ENCODE data around the gene GORAB. TPM values are rescaled to one million over a fixed set of nuclear protein-coding genes. Genes with fewer than 3 reads are reported as not detected.

The GORAB gene
- total and polyA plus RNA-seq, 9 of the 15 experiments (the other 6 are each of a cell fraction or from before 2014, with no cell fraction given), result 4.4 to 12.9 (median 8.9) TPM

DNA sequence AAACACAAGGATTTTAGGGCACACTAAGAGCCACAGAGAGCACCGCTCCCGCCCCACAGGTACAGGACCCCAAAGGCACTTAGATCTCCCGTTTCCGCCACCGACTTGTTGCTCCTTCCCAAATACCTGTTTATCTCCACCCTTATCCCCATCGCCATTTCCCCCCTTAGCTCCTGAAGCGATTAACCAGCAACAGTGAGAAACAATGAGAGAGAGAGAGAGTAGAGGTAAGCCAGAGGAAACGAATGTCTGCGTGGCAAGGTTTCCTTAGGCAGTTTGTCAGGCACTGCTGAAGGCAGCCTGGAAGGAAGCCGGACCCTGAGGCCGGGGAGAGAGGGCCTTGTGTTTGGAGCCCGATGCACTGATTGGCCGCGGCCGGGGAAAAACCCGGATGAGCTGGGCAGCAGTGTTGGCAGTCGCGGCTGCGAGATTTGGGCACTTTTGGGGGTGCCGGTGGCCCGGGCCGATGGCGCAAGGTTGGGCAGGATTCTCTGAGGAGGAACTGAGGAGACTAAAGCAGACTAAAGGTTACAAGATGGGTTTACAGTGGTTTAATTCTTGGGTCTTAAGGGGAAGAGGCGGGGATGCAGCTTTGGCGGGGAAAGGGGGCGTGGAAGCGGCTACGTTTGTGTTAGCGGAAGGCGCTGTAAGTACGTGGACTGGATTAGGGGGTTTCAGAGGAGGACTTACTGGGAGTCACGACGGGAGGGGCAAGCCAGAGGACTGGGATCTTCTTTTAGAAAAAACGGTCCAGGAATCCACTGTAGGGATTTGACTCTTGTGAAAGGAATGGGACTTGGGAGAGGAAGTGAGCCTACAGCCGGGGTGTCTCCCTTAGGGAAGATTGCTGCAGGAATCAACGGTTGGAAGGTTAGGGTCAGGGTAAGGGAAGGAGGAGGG is at the start of gene GORAB (continued):
- TF ChIP-seq ZNF224 (CRISPR knock-in tag; IDR thresholded peaks at IDR 0.05) (no peak), FOXK1 (CRISPR knock-in tag; IDR thresholded peaks at IDR 0.05; ENCODE audit: borderline replicate concordance) (no peak), PHB (CRISPR knock-in tag; IDR thresholded peaks at IDR 0.05) (no peak), KDM4B (IDR thresholded peaks at IDR 0.05; ENCODE audit: borderline replicate concordance in 2 of 2, low read depth in 1 of 2) (peak in 1 of 2 experiments; percentile 72; a peak in 1 of 4 replicates), TCF3 (CRISPR knock-in tag; IDR thresholded peaks at IDR 0.05) (no peak), SMAD3 (CRISPR knock-in tag; conservative IDR thresholded peaks at IDR 0.05) (peak; percentile 84), TEAD1 (CRISPR knock-in tag; IDR thresholded peaks at IDR 0.05) (no peak; a peak in 1 of 4 replicates), NFYB (IDR thresholded peaks at IDR 0.05; ENCODE audit: extremely low read depth, insufficient read length) (peak; percentile 58), ZNF764 (CRISPR knock-in tag; IDR thresholded peaks at IDR 0.05; ENCODE audit: low read depth) (no peak), MTA1 (IDR thresholded peaks at IDR 0.05; ENCODE audit: borderline replicate concordance) (peak; percentile 86), HMGN3 (IDR thresholded peaks at IDR 0.05; ENCODE audit: borderline replicate concordance, extremely low read depth, insufficient read length, low read depth, low read length) (peak; percentile 36), BRCA1 (IDR thresholded peaks at IDR 0.05) (no peak), BRCA1 (CRISPR knock-in tag; IDR thresholded peaks at IDR 0.05) (no peak), HMG20B (CRISPR knock-in tag; IDR thresholded peaks at IDR 0.05) (no peak), IFI16 (CRISPR knock-in tag; IDR thresholded peaks at IDR 0.05) (no peak), KLF1 (tag; IDR thresholded peaks at IDR 0.05) (0 out of 2 replicates have a peak, but pooled peaks have one; percentile 8), MYC (IDR thresholded peaks at IDR 0.05; ENCODE audit: low read depth, low read length) (peak; percentile 48; the same call in 1 of the 2 replicates), MYC (CRISPR knock-in tag; IDR thresholded peaks at IDR 0.05; ENCODE audit: borderline replicate concordance, low read depth) (peak; percentile 55; the same call in 1 of the 2 replicates), MAFG (tag; conservative IDR thresholded peaks at IDR 0.05) (no peak), CBX3 (IDR thresholded peaks at IDR 0.05; ENCODE audit: borderline replicate concordance in 1 of 2, low read length in 2 of 2) (no peak; a peak in 1 of 3 replicates), GATAD2B (IDR thresholded peaks at IDR 0.05; ENCODE audit: borderline replicate concordance) (no peak)
- TF ChIP-seq, protein P1, sequence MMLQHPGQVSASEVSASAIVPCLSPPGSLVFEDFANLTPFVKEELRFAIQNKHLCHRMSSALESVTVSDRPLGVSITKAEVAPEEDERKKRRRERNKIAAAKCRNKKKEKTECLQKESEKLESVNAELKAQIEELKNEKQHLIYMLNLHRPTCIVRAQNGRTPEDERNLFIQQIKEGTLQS (IDR thresholded peaks at IDR 0.05), result no peak
- TF ChIP-seq, protein P1 (CRISPR knock-in tag; conservative IDR thresholded peaks at IDR 0.05), result peak; percentile 65; the same call in 1 of the 2 replicates
- TF ChIP-seq, protein P2, sequence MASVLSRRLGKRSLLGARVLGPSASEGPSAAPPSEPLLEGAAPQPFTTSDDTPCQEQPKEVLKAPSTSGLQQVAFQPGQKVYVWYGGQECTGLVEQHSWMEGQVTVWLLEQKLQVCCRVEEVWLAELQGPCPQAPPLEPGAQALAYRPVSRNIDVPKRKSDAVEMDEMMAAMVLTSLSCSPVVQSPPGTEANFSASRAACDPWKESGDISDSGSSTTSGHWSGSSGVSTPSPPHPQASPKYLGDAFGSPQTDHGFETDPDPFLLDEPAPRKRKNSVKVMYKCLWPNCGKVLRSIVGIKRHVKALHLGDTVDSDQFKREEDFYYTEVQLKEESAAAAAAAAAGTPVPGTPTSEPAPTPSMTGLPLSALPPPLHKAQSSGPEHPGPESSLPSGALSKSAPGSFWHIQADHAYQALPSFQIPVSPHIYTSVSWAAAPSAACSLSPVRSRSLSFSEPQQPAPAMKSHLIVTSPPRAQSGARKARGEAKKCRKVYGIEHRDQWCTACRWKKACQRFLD (CRISPR knock-in tag; IDR thresholded peaks at IDR 0.05), result no peak
- TF ChIP-seq, protein P3, sequence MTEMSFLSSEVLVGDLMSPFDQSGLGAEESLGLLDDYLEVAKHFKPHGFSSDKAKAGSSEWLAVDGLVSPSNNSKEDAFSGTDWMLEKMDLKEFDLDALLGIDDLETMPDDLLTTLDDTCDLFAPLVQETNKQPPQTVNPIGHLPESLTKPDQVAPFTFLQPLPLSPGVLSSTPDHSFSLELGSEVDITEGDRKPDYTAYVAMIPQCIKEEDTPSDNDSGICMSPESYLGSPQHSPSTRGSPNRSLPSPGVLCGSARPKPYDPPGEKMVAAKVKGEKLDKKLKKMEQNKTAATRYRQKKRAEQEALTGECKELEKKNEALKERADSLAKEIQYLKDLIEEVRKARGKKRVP (CRISPR knock-in tag; IDR thresholded peaks at IDR 0.05), result peak; percentile 63; the same call in 1 of the 2 replicates

All from K562 (cell line).